Hepatic stellate cell (primary cell): Measurements from ENCODE around the gene FHIT.

Experiments used
- DNase-seq: peaks from one replicate; pipeline ENCODE4 v3.0.0; 2011; ENCODE audit warnings: low spot score

FHIT gene

DNA sequence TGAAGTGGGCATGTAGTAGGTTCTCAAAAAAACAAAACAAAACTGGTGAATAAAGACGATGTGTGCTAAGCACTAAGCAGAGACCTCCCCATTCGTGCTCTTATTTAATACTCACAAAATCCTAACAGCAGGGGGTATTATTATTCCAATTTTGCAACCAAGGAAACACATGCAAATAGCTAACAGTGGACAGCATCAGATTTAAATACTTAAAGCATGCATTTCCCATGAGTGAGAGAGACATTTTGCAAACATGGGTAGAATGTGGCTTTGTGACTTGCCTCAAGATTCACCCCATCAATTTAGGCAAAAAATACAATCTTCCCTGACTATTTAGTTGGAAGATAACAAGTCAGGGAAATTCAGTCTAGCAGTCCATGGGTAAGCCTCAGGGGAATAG, 1255.2 kb downstream of the FHIT start:
- no peak for DNase-seq

DNA sequence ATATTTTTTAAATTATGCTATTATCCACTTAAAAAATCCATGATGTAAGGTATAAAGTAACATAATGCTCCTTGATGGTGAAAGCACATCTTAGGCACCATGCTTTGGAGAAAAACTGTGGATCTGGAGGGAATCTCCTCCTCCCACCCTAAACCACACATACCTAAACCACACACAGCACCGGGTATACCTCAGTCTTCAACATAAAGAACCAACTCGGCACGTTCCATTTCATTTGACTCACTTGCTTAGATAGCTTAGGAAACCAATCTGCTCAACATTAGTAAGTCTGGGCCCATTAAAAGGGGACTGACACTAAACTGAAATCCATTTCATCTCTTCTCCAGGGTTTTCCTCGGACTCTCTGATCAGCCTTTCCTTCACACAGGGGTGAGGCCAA, 1255.7 kb downstream of the FHIT start:
- DNase-seq: no peak

- DNase-seq: no peak
Observed at GRCh38 chr3:59994732-59995304, 1256.4 kb downstream of the FHIT start.

- DNase-seq: no peak
Observed at GRCh38 chr3:59992578-59992977, 1258.7 kb downstream of the FHIT start.

GRCh38 chr3:59990915-59991314, 1260.3 kb downstream of the FHIT start:
- DNase-seq: no peak

DNA sequence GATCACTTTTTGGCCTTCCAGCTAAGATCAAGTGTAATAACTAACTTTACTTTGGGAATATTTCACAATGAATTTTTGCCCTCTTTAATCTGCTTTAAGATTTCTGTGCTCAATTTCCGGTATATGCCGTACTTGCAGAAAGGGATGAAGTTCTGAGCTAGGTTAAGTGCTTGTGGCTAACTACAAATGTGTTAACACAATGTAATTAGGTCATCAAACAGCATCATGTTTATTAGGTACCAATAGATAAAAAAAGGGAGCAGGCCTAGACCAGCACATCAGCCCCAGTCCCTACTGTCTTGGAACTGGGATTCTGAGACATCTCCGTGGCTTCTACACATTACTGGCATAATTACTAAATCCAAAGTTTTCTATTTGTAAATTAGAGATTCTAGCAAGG, 1268.7 kb downstream of the FHIT start:
- DNase-seq: no peak

DNA sequence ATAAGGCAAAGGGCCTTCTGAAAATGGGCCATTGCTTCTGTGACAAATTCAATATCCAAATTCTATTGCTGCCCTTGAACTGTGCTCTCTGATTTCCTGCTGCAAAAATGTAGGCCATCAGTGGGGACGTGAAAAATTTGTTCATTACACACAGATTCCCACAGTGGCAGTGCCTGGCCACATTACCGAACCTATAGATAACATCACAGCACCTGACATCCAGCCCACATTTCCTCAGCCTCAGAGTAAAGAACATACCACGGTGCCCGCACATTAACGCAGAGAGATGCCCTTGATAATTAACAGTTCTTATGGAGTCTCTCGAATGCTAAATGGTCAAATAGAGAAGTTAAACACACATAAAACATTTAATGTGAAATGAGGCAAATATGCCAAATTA, 1269.9 kb downstream of the FHIT start:
- DNase-seq: no peak

GRCh38 chr3:59980576-59980975, 1270.7 kb downstream of the FHIT start:
- DNase-seq: no peak

GRCh38 chr3:59979542-59979941, 1271.7 kb downstream of the FHIT start:
- DNase-seq: no peak

GRCh38 chr3:59978979-59979378, 1272.3 kb downstream of the FHIT start:
- no peak for DNase-seq

DNA sequence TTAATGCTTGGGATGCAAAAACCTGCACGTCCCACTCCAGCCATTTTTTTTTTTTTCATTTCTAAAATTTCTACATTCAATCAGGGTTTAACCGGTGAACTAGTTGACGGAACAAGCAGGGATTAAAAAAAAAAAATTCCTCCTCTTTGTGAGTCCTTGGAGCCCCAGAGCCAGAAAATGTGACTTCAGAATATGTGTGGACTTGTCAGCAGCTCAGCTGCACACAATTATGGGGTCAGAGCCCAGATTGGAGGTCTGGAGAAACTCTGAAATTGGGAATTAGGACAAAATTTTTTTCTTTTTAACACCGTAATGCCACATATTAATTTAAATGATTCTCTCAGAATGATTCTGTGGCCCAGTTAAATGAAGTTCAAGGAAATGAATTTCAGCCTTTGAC, 1280.5 kb downstream of the FHIT start:
- DNase-seq: no peak

DNA sequence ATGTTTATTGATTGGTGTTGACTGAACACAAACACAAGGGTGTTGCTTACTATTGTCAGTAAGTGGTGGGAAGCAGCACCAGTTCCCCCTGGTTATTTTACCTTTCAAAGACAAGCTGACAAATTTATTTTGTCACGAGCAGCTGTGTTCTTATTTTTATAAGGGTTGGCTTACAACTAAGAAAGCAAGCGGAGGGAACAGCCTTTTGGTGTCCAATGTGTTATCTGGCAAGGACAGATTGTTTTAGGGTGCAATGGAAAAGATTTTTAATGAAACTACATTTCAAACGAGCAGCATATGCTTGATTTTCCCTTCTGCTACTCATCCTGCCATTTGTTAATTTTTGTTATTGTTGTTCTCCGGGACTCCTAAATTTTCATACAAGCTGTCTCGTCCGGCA, 1280.9 kb downstream of the FHIT start:
- no peak for DNase-seq

- no peak for DNase-seq
Observed at GRCh38 chr3:59968513-59969045, 1282.7 kb downstream of the FHIT start.

DNA sequence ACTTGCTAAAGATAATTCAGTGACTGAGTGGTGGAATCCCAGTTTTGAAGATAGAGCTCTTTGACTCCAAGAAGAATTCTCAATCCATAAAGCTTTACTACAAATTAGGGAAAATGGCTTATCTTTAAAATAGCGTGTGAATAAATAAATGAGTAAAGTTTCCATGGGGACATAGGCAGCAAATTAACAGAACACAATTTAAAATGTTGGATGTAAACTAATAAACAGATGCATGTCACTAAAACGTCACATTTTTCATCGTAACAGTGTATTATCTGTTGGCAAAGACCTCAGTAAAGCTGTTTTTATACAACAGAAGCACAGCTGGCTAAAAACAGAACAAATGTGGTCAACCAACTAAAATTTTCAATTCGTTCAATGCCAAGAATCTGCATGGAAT, 1287.6 kb downstream of the FHIT start:
- DNase-seq: no peak

DNA sequence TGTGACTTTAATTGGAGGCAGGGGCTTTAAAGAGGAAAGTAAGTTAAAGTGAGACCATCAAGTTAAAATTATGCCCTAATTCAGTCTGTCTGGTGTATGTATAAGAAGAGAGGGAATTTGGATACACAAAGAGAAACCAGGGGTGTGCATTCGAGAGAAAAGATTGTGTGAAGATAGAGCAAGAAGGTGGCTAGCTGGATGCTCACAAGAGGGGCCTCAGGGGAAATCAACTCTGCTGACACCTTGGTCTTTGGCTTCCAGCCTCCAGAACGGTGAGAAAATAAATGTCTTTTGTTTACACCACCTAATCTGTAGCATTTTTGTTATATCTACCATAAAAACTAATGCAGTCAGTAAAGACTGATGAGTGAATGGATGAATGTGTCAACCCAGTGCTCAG, 1294.1 kb downstream of the FHIT start:
- DNase-seq: no peak

- no peak for DNase-seq
Observed at GRCh38 chr3:59953104-59953503, 1298.1 kb downstream of the FHIT start.

GRCh38 chr3:59949311-59949710, 1301.9 kb downstream of the FHIT start:
- DNase-seq: no peak

GRCh38 chr3:59946401-59946800, 1304.9 kb downstream of the FHIT start:
- DNase-seq: no peak

DNA sequence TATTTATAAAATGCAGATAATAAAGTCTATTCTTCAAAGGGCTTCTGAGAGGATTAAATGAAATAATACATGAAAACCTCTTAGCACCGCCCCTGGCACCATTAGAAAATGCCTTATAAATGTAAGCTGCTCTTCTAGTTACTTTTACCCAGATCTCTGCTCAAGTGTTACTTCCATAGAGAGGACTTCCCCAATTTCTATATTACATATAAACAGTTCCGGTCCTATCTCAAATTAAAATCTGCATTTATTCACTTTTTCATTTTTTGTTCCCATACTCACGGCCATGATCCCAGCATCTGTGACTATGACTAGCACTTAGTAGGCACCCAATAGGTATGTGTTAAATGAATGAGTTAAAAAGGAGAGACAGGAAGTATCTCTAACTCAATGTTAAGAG, 1310.5 kb downstream of the FHIT start:
- DNase-seq: no peak

- no peak for DNase-seq
Observed at GRCh38 chr3:59939826-59940426, 1311.3 kb downstream of the FHIT start.

DNA sequence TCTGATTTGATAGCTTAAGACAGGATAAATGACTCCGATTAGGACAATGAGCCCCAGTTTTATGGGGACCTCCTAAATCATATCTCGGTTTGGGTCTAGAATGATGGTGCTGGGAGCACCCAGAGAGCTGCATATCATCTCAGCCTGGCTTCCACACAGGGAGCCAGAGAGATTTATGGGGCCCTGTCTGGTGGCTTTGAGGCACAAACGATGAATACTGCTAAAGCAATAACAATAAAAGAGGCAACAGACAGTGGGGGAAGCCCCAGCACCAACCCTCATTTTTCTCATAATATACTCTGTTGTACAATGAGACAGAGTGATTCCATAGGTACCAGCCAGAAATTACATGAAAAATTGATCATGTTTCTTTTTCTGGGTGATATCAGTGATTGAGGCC, 1312.4 kb downstream of the FHIT start:
- DNase-seq: no peak

GRCh38 chr3:59937201-59937600, 1314.1 kb downstream of the FHIT start:
- DNase-seq: no peak

- no peak for DNase-seq
Observed at GRCh38 chr3:59936472-59936871, 1314.8 kb downstream of the FHIT start.

GRCh38 chr3:59935025-59935424, 1316.2 kb downstream of the FHIT start:
- DNase-seq: no peak
